ENCODE measurements around the gene RETN.
A peak's percentile ranks its signal among the peaks of the same experiment; 100 is the strongest.

The RETN gene

GRCh38 chr19:7668842-7669241 is at the start of gene RETN:
TSS of gene RETN (plus strand) at chr19:7669049. CDS start at chr19:7669327, 278 bp downstream.
- DNase-seq, result no peak

GRCh38 chr19:7619671-7620441 is 49.0 kb upstream of the RETN start:
- DNase-seq, result no peak

DNA sequence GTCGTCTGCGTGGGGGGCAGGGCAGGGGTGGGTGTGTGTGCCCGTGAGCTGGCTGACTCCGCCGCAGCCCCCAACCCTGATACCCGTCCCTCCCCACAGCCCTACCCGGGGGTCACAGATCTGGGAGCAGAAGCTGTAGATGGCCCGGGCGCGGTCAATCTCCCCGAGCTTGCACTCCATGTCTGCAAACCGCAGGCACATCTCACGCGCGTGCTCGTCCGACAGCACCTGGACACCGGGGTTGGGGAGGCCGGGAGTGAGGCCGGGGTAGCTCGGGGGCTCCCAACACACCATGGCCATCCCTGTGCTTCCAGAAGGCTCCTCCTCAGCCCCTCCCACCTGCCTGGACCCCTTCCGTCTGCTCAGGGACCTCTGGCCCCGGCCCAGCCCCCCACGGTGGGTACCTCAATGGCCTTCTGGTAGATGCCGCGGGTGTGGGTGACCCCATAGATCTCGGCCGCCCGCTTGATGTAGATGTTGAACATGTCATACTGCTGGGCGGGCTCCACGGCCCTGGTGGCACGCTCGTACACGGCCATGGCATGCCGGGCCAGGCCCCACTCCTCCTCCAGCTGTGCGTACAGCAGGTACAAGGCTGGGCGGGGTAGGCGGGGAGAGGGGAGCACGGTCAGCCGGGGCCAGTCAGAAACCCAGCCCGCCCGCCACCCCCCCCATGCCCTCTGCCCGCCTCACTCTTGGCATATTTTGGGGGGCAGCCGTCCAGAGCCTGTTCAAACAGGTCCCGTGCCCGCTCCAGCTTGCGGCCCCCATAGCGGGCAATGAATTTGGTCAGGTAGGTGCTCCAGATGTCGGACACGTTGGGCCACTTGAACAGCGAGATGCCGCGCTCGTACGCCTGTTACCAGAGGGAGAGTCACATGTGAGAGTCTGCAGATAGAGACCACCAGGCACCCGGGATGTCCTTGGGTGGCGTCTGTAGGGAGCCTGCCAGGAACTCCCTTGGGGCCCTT is 48.1 kb upstream of the RETN start:
- no peak for DNase-seq

- DNase-seq, result no peak
Observed at GRCh38 chr19:7622933-7623685, 45.7 kb upstream of the RETN start.

GRCh38 chr19:7623725-7624603 is 44.9 kb upstream of the RETN start:
- no peak for DNase-seq

DNA sequence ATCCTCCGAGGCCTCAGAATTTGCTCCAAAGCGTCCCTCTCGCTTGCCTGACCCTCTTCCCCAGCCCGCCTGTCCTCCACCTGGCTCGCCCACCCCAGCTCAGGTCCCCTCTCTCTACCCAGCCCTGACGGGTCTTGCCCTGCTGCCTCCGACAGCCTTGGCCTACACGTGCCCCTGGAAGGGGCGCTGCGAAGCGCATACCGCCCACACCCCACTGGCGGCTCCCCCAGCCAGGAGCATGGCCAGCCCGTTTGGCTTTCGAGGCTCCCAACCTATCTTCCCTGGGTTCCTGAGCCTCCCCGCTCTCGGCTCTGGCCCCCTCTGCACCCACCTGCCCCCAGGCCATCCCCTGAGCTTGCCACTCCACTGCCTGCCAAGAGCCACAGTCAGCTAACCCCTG is 44.0 kb upstream of the RETN start:
- no peak for DNase-seq

GRCh38 chr19:7625763-7626372 is 43.0 kb upstream of the RETN start:
- no peak for DNase-seq

- no peak for DNase-seq
Observed at GRCh38 chr19:7627166-7627565, 41.7 kb upstream of the RETN start.

GRCh38 chr19:7628589-7629311 is 40.1 kb upstream of the RETN start:
- no peak for DNase-seq

DNA sequence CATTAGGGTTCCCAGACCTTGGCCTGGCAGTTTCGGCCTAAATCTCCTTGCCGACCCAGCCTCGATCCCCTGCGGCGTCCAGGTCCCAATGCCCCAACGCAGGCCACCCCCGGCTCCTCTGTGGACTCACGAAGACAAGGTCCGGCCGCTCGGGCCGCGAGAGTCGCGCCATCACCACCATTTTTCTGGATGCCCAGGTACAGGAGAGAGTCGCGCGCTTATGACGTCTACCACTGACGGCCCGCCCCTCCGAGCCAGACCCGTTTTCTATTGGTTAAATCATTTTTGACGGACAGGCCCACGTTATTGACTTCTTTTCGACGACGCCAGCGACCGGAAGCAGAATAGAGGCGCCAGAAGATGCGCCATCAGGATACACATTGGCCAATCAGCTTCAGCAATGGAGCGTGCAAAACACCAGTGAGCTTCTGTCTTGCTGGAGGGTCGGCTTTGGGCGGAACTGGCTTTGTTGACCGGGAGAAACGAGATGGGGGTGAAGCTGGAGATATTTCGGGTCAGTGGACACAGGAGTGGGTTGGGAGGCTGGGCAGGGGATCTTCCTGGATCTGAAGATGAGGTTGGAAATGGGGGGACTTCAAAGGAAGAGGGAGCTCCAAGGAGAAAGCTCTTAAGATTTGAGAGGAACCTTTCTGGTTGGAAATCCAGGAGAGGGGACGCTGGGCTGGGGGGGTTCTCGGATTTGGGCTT is 39.3 kb upstream of the RETN start, which contains the start of the genes PET100 and XAB2:
Gene PET100, plus strand, starts transcription at position 447 of the 708 bp plus-strand sequence. Its CDS starts 41 bp downstream, at position 488.
Gene XAB2, minus strand, starts transcription at position 199 of the 708 bp plus-strand sequence. Its CDS starts 18 bp downstream, at position 181.
- DNase-seq, result peak; percentile 96

DNA sequence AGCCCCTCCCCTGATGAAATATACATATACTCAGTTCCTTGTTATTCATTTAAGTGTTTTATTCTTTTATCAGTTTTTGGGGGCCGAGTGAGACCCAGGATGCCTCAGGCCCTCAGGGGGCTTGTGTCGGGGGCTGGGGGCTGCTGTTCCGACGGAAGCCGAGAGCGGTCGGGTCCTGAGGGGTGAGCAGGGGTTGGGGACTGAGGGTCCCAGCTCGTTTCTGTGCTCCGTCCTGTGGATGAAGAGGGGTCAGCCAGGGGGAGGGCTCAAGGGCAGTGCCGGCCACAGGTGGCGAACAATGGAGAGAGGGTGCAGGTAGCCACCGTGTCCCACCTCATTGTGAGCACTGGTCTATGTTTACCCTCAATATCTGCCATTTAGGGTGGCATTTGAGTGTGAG is 37.3 kb upstream of the RETN start:
- no peak for DNase-seq

DNA sequence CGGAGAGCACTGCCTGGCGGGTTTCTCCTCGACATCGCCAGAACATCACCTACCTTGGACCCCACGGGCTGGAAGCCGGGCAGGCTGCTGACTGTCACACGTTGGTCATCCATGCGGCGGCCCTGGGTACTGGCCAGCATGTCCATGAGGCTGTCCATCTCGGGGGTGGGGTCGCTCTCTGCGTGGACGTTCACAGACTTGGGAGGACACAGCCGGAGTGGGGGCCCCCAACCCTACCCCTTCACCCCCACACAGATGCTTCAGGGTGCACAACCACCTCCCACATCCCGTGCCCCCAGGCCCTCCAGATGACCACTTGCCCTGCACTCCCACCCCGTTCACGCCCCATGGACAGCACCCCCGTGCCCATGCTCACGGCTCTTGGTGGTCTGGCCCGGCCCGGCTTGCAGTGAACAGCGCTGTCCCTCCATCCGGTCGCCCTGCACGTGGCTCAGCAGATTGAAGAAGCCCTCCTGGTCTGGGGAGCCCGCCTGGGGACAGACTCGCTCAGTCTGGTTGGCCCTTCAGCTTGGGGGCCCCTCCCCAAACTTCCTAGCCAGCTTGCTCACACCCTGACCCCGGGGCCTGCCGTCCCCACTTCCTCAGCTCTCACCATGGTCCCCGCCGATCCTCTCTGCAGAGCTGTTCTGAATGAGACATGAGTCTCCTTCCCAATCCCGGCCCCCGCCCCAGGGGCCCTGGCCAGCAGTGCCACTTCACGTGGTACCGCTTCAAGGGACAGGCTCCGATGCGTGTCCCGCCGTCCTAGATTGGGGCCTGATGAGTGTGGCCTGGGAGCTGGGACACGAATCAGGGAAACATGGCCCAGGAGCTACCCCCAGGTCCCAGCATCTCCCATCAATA is 36.3 kb upstream of the RETN start:
- no peak for DNase-seq

DNA sequence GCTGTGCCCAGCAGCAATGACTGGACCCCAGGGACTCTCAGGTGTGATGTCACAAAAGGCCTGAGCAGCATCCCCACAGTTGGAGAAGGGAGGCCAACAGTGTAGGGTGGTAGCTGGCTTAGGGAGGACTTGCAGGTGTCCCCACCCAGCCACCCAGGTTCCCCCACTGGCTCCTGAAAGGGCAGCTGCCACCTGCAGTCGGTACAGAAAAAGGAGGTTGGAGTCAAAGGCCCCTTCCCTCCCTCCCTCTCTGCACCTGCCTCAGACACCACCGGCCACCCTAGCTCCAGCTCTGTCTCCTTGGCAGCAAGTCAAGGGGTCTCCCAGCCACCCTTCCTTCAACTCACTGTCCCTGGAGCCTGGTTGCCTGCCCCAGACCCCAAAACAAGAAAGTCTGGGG is 35.2 kb upstream of the RETN start, which contains the start of gene PCP2:
Gene PCP2, minus strand, starts transcription at position 22 of the 400 bp plus-strand sequence. CDS start 262 bp downstream, outside the sequence.
- DNase-seq, result no peak

GRCh38 chr19:7635670-7636069 is 33.2 kb upstream of the RETN start:
- no peak for DNase-seq

- DNase-seq, result no peak
Observed at GRCh38 chr19:7636317-7636690, 32.5 kb upstream of the RETN start.

DNA sequence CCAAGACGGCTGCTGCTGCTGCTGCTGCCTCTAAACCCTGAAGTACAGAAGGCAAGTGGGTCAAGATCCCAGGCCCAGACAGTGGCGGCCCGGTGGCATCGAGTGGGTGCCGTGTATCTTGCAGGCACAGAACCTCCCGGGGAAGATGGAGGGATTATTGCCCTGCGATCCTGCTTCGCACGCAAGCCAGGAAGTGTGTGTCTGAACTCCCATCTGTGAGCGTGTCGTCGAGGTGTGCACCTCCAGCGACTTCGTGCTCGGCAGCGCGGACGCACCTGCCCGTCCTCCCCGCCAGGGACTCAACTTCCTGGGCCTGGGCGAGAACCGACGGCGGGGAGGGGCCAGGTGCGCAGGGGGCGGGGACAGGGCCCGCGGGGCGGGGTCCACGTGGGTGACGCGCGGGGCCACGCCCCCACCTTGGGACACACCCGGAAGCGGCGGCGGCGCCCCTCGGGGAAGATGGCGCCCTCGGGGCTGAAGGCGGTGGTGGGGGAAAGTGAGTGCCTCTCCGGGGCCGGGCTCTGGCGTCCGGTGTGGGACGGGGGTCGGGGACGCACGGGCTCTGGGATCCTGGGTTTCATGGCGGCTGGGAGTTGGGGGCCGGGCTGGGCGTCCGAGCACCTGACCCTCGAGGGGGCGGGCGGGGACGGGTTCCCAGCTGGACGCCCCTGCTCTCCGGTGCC is 32.0 kb upstream of the RETN start, which contains the start of gene STXBP2:
Gene STXBP2, plus strand, starts transcription at position 420 of the 683 bp plus-strand sequence. Its CDS starts 40 bp downstream, at position 460.
- DNase-seq, result peak; percentile 72

DNA sequence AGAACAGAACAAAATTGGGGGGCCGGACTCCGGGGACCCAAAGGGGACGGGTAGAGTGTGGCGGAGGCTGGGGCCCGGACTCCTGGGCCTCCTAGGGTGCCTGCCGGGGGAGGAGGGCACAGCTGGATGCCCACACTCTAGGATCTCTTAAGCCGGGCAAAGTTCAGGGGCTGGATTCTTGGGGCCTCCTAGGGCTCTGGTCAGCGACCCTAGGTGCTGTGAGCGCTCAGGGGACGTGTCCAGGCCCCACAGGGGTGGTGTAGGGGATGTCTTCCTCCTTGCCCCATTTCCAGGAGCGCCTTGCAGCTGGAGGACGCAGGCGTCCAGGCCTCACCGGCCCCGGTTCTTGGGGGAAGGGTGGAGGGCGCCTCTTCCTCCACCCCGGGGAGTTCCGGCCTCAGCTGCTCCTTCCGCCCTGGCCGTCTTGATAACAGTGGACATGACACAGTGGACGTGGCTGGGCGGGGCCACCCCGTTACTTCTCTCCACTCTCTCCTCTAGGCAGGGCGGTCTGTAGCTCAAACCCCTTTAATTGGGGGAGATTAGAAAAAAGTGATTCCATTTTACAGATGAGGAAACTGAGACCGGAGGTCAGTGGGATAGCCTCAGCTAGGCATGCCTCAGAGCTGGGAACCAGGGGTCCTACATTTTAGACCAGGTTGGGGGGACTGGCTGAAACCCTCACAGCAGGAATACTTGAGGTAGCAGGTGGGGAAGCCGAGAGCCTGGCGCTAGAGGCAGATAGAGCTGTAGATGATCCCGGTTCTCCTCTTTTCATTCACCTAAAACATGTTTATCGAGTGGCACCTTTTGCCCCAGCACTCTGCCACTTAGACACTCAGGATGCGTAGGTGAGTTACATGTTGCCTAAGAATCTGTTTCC is 31.2 kb upstream of the RETN start:
- DNase-seq, result no peak
